OCI-LY7 (cell line): ENCODE results near the gene TJP3. TPM values are rescaled to one million over a fixed set of nuclear protein-coding genes. Genes with fewer than 3 reads are reported as not detected.

Source experiments
- BruUV-seq: library from RNA; stranded (reverse); fragments of 400-500 nt; replicated peaks from 2 replicates; lab custom pipeline; 2021; lab: Mats Ljungman, UMichigan
- CTCF ChIA-PET: fragments of 300-600 bp; sonication (Branson Sonifier 250); formaldehyde crosslinking; loops from one replicate; lab custom pipeline; 2022; ENCODE audit warnings: antibody characterized with exemption; ENCODE audit not compliant: unreplicated experiment; lab: Charles Lee
- POLR2A ChIA-PET: fragments of 300-600 bp; sonication (Branson Sonifier 250); formaldehyde crosslinking; loops from one replicate; lab custom pipeline; 2022; ENCODE audit warnings: antibody characterized with exemption; lab: Charles Lee
- DNase-seq: peaks from one replicate; pipeline ENCODE4 v3.0.0-alpha.2; 2015; ENCODE audit warnings: low spot score
- H2AFZ ChIP-seq: fragments of 200-600 bp; sonication (generic), shearing (Covaris generic); 2 replicates; pipeline ENCODE4 v1.6.1; 2014; ENCODE audit warnings: mild to moderate bottlenecking, antibody characterized with exemption, low read length, moderate library complexity
- H3K27ac ChIP-seq: fragments of 200-600 bp; sonication (generic); 2 replicates; pipeline ENCODE4 v1.5.1; 2014; ENCODE audit warnings: mixed run types, low read depth, mild to moderate bottlenecking, moderate library complexity, low read length, inconsistent platforms; ENCODE audit not compliant: poor library complexity, severe bottlenecking
- H3K36me3 ChIP-seq: fragments of 200-600 bp; sonication (generic); 2 replicates; pipeline ENCODE4 v1.6.1; 2014; ENCODE audit warnings: mild to moderate bottlenecking, antibody characterized with exemption, low read length, moderate library complexity, mixed read lengths; ENCODE audit not compliant: insufficient read depth
- H3K4me1 ChIP-seq: fragments of 200-600 bp; sonication (generic); 2 replicates; pipeline ENCODE4 v1.5.1; 2014; ENCODE audit warnings: mild to moderate bottlenecking, low read length; ENCODE audit not compliant: insufficient read depth, poor library complexity, severe bottlenecking
- H3K4me2 ChIP-seq: fragments of 200-600 bp; sonication (generic); 2 replicates; pipeline ENCODE4 v1.6.1; 2014; ENCODE audit warnings: mild to moderate bottlenecking, low read length
- H3K4me3 ChIP-seq: fragments of 200-600 bp; sonication (generic); 2 replicates; pipeline ENCODE4 v1.5.1; 2014; ENCODE audit warnings: mild to moderate bottlenecking, low read depth, low read length; ENCODE audit not compliant: poor library complexity, severe bottlenecking
- H3K79me2 ChIP-seq: fragments of 200-600 bp; sonication (generic); 2 replicates; pipeline ENCODE4 v1.6.1; 2016; ENCODE audit warnings: low read depth, mild to moderate bottlenecking, low read length, moderate library complexity, mixed read lengths; ENCODE audit not compliant: insufficient read depth
- H3K9me2 ChIP-seq: fragments of 200-600 bp; sonication (generic); 2 replicates; pipeline ENCODE4 v1.6.1; 2016; ENCODE audit warnings: mild to moderate bottlenecking, low read length, mixed read lengths; ENCODE audit not compliant: insufficient read depth
- H3K9me3 ChIP-seq: fragments of 200-600 bp; sonication (generic); 2 replicates; pipeline ENCODE4 v1.6.1; 2014; ENCODE audit warnings: mild to moderate bottlenecking, mixed run types, low read length, mixed read lengths
- H4K20me1 ChIP-seq: fragments of 200-600 bp; sonication (generic); 2 replicates; pipeline ENCODE4 v1.6.1; 2014; ENCODE audit warnings: mild to moderate bottlenecking, antibody characterized with exemption, low read length, moderate library complexity, mixed read lengths; ENCODE audit not compliant: insufficient read depth
- CTCF ChIP-seq: fragments of 200-600 bp; sonication (generic); conservative IDR thresholded peaks from 2 replicates; pipeline ENCODE4 v1.5.1; 2014; ENCODE audit warnings: mild to moderate bottlenecking, antibody characterized with exemption, low read length, moderate library complexity, mixed read lengths
- EZH2phosphoT487 ChIP-seq: fragments of 200-600 bp; sonication (generic); IDR thresholded peaks from 2 replicates; pipeline ENCODE4 v1.6.1; 2018; ENCODE audit warnings: low read depth, borderline replicate concordance, mild to moderate bottlenecking, mixed run types, antibody characterized with exemption, low read length, moderate library complexity, mixed read lengths
- intact Hi-C: fragments of 100-400 bp; cut with micrococcal nuclease; formaldehyde crosslinking; loops from one replicate; pipeline ENCODE4 v1.10.0; 2022; ENCODE audit not compliant: unreplicated experiment
- total RNA-seq, 2 experiments: library from RNA; depleted of rRNA in 1 of 2; stranded (reverse); fragments of >200 nt in 1 of 2; shearing (Covaris generic) in 1 of 2; gene quantifications; 2 replicates each; pipeline ENCODE4 v1.2.3, GENCODE V29; 2014 to 2022

TJP3 gene
- total RNA-seq, 2 experiments from 2014 or later = 0.69 to 1.8 TPM

GRCh38 chr19:3722443-3723109 lies 14.4 kb downstream of the TJP3 start:
- DNase-seq = no peak
- Histone ChIP-seq H3K9me3 (no peaks in the 10 kb centered on the region), H4K20me1 (no peaks in the 10 kb centered on the region), H3K79me2 (no peaks in the 10 kb centered on the region), H3K36me3 (no peaks in the 10 kb centered on the region), H3K9me2 (no peaks in the 10 kb centered on the region), H3K4me2 (no peak overlapping the region), H3K27ac (no peak overlapping the region), H3K4me3 (no peak overlapping the region), H2AFZ (no peak overlapping the region), H3K4me1 (no peaks in the 10 kb centered on the region)
- intact Hi-C loops = no loop called here
- TF ChIP-seq CTCF = no peak
- TF ChIP-seq EZH2phosphoT487 = no peak
- ChIA-PET CTCF (no interaction called here), POLR2A (no interaction called here)
- BruUV-seq = no TSS peak

DNA sequence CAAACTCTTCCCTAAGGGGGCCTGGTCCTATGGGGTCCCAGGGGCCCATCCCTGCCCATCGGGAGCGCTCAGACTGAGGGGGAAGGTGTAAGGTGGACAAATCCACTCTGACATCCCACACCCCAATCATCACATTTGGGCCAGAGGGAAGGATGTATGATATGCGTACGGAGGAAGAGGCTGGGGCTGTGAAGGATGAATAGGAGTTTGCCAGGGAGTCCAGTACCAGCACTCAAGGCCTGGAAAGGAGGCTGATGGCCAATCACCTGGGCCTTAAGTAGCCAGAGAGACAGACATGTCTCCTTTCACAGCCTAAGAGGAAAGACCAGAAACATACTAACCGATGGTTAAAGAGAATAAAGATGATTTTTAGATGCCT lies 14.9 kb downstream of the TJP3 start:
- intact Hi-C loops = no loop called here
- Histone ChIP-seq H3K27ac (no peak overlapping the region), H3K36me3 (no peaks in the 10 kb centered on the region), H3K4me1 (no peaks in the 10 kb centered on the region), H3K79me2 (no peaks in the 10 kb centered on the region), H4K20me1 (no peaks in the 10 kb centered on the region), H3K4me2 (no peak overlapping the region), H3K9me2 (no peaks in the 10 kb centered on the region), H3K9me3 (no peaks in the 10 kb centered on the region), H2AFZ (no peak overlapping the region), H3K4me3 (no peak overlapping the region)
- no peak for DNase-seq
- CTCF ChIA-PET = no interaction called here
- POLR2A ChIA-PET = no interaction called here
- no TSS peak for BruUV-seq
- TF ChIP-seq CTCF = no peak
- no peak for TF ChIP-seq EZH2phosphoT487

GRCh38 chr19:3723883-3724282 lies 15.7 kb downstream of the TJP3 start:
- Histone ChIP-seq H3K27ac (no peak overlapping the region), H3K4me2 (no peak overlapping the region), H3K9me3 (no peaks in the 10 kb centered on the region), H3K79me2 (no peaks in the 10 kb centered on the region), H3K4me3 (no peak overlapping the region), H3K4me1 (no peaks in the 10 kb centered on the region), H2AFZ (no peak overlapping the region), H3K36me3 (no peaks in the 10 kb centered on the region), H4K20me1 (no peaks in the 10 kb centered on the region), H3K9me2 (no peaks in the 10 kb centered on the region)
- ChIA-PET CTCF (no interaction called here), POLR2A (no interaction called here)
- intact Hi-C loops = no loop called here
- no peak for DNase-seq
- no TSS peak for BruUV-seq
- TF ChIP-seq CTCF (no peak), EZH2phosphoT487 (no peak)
